GM18873 (cell line): Measurements from ENCODE around the gene CA10.

Experiments used
- ATAC-seq: cut with Tn5 transposase; IDR thresholded peaks from one replicate; pipeline ENCODE4 v1.9.1; 2021; ENCODE audit warnings: mild to moderate bottlenecking, moderate library complexity, moderate number of reproducible peaks; ENCODE audit not compliant: unreplicated experiment, low FRiP score

CA10 gene

DNA sequence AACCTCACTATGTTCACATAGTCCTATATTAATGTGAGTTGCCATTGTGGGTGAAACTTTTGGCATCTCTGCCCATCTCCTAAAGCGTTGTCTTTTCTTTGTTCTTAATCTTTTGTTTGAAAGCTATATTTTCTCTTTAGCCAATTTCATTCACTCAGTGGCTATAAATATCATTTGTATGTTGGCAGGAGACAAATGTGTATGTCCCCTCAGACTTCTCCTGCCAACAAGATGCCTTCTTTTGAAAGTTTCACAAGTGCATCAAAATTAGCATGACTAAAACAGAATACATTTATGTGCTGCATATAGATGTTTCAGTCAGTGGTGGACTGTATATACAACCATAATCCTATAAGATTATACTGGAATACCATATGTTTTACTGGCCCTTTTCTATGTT, 109.0 kb downstream of the CA10 start:
- no peak for ATAC-seq

GRCh38 chr17:52049051-52049450, 109.5 kb downstream of the CA10 start:
- no peak for ATAC-seq

DNA sequence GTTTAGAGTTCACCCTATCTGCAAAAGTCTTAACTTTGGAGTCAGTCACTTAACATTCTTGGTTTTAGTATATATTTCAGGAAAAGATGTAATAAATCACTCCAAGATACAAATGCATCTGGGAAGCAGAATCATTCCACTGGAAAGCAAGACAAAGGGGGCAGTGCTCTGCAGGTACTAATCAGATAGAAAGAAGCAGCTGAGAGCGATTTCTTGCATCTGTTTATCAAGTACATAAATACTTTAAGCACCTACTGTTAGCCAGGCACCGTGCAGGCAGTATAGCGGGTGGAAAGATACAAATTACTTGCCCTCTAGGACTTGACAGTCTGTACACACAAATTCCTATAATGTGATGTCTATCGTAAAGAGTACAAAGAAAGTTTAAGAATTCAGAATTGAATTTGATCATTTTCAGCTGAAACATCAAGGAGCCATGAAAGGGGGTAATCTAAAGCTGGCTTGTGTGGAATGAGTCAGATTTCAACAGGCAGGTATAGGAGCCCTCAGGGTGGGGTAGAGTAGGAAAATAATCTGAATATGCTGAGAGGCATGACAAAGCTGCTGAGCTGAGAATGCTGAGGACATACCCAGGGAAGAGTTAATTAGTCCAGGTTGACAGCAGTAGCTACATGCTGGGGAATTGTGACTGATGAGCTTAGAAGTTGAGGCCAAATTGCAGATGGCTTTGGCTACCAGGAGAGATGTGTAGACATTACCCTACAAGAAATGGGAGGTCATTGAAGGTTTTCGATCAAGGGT, 110.2 kb downstream of the CA10 start:
- ATAC-seq, result no peak

DNA sequence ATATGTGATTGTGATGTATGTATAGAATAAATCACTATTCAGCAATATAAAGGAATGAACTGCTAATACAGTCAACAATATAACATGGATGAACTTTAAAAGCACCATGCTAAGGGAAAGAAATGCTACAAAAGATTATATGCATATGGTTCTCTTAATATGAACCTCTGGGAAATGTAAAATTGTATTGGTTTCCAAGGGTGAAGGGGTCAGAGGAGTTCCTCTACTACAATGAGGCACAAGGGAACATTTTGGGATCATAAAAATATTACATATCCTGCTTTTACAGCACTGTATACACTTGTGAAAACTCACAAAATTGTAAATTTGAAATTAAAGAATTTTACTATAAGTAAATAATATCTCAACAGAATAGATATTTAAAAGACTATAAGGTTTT, 111.4 kb downstream of the CA10 start:
- no peak for ATAC-seq

- ATAC-seq, result no peak
Observed at GRCh38 chr17:52041123-52041617, 117.3 kb downstream of the CA10 start.

DNA sequence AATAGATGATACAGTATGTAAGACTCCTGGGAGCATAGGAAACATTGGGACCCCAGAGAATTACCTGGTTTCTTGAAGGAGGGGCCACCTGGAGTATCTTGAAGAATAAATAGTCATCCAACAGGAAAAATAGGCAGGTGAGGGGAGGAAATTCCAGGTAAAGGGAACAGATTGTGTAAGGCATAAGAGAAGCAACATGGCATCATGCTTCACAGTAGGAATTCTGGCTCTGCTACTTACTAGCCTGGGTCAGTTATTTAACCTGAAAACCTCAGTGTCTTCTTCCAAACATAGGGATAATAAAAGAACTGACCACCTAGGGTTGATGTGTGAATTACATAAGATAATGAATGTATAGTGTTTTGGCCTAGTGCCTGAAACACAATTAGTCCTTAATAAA, 122.1 kb downstream of the CA10 start:
- ATAC-seq, result no peak

- no peak for ATAC-seq
Observed at GRCh38 chr17:52035336-52035915, 123.1 kb downstream of the CA10 start.

DNA sequence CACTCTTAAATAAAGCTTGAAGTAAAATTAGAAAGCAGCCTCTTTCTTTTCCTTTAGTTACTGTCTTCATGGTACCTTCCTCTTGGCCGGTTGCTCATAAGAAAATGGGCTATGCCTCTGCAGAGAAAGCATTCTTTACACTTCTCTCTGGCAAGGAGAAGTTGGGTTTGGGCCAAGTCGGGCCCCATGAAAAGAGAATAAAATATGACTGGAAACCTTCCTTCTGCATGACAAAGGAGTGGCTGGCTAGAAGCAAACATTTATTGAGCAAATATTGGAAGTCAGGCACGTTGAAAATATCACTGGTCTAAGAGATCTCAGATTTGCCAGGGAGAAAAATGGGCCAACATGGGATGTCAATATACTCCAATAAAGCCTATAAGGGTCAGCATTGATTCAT, 126.1 kb downstream of the CA10 start:
- no peak for ATAC-seq

DNA sequence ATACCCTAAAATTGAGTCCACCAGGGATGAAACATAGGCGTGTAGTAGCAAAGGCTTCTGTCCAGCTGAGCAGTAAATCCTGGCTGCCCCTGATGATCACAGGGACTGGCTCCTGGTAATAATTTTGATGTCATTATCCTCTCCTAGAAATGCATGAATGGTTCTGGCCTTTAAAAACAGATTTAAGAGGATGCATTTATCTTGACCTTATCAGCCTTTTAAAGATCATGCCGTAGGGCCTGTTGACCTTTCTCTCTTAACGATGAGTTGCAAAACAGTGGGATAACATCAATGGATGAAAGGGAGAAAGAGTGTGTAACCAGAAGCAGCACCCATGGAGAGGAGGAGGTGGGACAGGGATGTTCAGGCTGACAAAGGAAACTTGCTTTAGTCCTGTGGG, 128.5 kb downstream of the CA10 start:
- ATAC-seq, result no peak

DNA sequence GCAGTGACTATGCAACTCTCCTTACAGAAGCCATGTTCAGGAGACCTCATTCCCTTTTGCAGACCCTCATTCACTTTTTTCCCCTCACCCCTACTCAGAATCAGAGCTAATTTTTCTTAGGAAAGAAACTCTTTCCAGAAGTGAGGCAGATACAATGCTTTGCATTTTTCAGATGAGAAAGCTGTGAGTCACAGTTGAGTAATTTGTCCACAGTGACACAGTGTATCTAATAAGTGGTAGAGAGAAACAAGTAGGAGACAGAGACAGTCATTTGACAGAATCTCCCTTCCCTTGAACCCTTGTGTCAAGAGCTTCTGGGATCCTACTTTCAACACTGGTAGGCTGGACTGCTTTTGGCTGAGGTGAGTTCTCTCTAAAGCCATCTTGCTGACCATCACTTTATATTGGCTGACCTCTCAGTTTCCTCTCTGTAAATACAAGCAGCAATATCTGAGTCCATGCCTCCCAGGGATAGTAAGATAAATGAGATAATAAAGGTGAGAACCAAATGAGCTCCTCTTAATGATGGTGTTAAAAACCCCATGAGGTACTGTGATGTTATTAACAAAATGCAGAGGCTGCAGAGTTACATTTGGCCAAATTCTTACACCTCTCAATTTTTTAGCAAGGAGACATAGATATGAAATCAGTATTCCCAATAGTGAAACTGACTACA, 130.8 kb downstream of the CA10 start:
- no peak for ATAC-seq

DNA sequence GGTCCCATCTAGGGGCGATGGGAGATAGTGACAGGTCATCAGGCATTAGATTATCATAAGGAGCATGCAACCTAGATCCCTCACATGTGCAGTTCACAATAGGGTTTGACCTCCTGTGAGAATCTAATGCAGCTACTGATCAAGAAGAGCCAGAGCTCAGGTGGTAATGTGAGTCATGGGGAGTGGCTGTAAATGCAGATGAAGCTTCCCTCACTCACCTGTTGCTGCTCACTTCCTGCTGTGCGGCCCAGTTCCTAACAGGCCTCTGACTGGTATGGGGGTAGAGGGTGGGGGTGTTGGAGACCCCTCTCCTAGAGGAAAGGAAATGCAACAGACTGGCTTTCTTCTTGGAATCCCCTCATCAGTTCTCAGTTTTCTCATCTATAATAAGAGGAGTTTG, 131.4 kb downstream of the CA10 start:
- no peak for ATAC-seq

- no peak for ATAC-seq
Observed at GRCh38 chr17:52026075-52026474, 132.4 kb downstream of the CA10 start.

- no peak for ATAC-seq
Observed at GRCh38 chr17:52025236-52025635, 133.3 kb downstream of the CA10 start.

GRCh38 chr17:52024300-52024870, 134.1 kb downstream of the CA10 start:
- no peak for ATAC-seq

DNA sequence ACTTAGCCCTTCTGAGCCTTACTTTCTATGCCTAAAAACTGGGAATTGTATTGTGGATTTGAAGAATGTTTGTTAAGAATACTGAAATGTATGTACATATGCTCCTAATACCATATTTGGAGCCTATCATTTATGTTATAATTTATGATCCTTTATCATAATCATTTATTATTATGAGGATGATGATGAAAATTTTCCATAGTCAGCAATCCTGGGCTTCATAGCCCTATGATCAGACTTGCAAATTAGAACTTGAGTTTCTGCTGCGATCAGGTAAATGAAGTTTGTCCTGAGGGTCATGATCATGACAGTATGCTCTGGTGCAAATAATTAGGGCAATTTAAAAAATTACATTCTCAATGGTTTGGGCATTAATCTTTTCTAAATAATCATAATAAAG, 147.4 kb downstream of the CA10 start:
- no peak for ATAC-seq

DNA sequence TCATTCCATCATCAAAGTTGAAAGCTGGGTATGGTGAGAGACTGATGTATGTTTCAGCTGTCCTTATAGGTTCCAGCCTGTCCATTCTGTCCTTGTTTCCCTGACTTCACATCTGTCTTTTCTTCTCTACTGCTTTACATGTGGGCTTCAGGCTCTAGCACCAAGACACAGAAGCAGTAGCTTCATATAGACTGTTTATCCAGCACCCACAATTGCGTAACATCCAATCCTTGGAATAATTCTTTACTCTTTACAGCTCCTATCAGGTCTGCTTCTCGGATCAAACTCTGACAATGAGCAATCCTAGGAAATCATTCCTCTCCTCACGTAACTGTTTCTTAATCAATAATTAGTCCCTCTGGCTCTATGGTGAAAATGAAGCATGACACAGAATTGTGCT, 158.9 kb downstream of the CA10 start:
- ATAC-seq, result no peak

DNA sequence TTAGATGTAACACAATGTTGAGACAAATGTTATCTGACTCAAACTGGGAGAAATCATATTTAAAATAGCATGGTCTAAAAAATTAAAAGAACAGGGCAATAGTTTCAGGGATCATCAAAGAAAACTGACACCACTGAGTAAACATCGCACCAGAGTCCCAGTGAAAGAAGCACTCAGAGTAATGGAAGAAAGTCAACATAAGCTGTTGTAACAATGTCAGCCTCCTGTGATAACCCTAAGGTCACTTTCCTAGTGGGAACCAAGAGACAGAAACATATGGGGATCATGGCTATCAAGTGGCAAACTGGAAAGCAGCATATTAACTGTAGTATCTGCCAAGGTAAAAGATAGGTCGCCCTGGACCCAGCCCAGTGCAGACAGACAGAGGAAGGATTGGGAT, 160.8 kb downstream of the CA10 start:
- no peak for ATAC-seq

DNA sequence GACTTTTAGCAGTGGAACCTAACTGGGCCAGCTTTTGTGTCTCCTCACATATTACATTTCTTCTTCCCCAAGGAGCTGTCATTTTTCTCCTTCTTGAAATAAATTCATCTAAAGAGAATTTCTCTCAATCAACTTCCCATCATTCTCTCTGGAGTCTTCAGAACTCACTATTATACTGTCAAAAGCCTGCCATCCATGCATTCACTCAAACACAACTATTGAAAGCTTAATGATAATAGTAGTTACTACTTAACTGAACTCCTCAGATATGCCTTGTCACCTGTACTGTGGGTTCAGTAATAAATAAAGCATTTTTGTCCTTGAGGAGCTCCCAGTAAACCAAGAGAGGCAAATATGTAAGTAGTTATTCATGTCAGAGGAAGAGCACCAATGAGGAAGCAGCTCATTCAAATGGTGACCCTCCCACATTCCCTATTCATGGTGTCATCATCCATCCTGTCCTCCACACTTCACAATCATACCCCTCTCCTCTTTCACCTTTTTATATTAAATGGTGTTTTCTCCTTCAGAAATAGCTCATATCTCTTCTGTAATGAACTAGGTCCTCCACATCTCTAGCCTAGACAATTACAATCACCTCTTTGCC, 162.6 kb downstream of the CA10 start:
- no peak for ATAC-seq

DNA sequence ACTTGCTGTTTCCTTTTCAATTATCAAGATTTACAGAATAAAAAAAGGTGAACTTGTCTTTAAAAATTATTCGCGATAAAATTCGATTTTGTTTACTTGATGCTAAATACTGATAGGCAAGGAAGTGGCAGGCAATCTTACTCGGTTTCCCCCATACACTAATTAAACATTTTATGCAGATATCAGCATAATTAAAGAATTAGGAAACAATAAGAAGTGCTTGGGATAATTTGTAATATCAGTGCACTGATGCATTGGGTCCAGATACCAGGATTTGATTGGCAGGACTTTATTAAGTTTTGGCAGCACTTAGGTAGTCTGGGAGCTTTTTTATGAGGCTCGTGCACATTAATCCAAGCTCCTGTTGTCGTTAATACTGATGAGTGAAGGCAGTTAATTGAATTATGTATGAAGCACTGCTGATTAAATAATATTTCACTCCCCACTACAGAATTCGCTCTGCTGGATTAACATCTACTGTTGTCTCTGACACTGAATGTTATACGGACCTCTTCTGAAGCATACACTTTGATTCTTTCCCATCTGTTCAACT, 165.6 kb downstream of the CA10 start:
- no peak for ATAC-seq

- ATAC-seq, result no peak
Observed at GRCh38 chr17:51971121-51971520, 187.4 kb downstream of the CA10 start.

DNA sequence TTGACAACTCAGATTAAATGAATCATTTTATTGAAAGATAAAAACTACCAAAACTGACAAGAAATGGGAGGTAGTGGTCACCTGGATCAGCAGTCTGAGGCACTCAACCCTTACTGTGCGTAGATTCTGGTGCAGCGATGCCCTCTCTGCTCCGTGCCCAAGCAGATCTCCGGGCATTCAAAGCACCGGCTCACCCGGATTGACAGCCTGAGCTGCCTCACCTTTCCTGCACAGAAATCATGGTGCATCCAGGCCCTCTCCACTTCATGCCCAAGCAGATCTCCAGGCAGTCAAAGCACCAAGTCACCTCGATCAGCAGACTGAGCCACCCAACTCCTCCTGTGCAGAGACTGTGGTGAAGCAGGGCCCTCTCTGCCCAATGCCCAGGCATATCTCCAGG, 196.8 kb downstream of the CA10 start:
- no peak for ATAC-seq
